Midbrain (tissue), 1 donor: Measurements from ENCODE around the gene UNC13B.
"Not testable (repeated sequence)": the region's sequence is repeated elsewhere in the genome, so short reads cannot be mapped to it uniquely, and the experiment has no call there.

Source experiments
- DNase-seq: peaks from one replicate; lab custom pipeline; 2025; lab: John Stamatoyannopoulos, UW

The UNC13B gene

GRCh38 chr9:35163413-35163812, 1.6 kb downstream of the UNC13B start:
- no peak for DNase-seq

GRCh38 chr9:35164711-35165110, 2.9 kb downstream of the UNC13B start:
- DNase-seq = no peak

- DNase-seq = not testable (repeated sequence)
Measured at GRCh38 chr9:35167429-35167828, 5.6 kb downstream of the UNC13B start.

- DNase-seq = no peak
Measured at GRCh38 chr9:35168963-35169362, 7.2 kb downstream of the UNC13B start.

GRCh38 chr9:35172878-35173277, 11.1 kb downstream of the UNC13B start:
- no peak for DNase-seq

- DNase-seq = no peak
Measured at GRCh38 chr9:35177520-35177919, 15.7 kb downstream of the UNC13B start.

GRCh38 chr9:35179347-35180280, 17.8 kb downstream of the UNC13B start:
- DNase-seq = no peak

GRCh38 chr9:35180801-35181200, 19.0 kb downstream of the UNC13B start:
- DNase-seq = no peak

- DNase-seq = not testable (repeated sequence)
Measured at GRCh38 chr9:35182401-35182800, 20.6 kb downstream of the UNC13B start.

GRCh38 chr9:35182996-35183754, 21.4 kb downstream of the UNC13B start:
- not testable (repeated sequence) for DNase-seq

GRCh38 chr9:35183755-35184480, 22.1 kb downstream of the UNC13B start:
- DNase-seq = not testable (repeated sequence)

GRCh38 chr9:35186524-35186923, 24.7 kb downstream of the UNC13B start:
- DNase-seq = no peak

- DNase-seq = no peak
Measured at GRCh38 chr9:35190203-35190602, 28.4 kb downstream of the UNC13B start.

- no peak for DNase-seq
Measured at GRCh38 chr9:35191105-35191504, 29.3 kb downstream of the UNC13B start.

- DNase-seq = no peak
Measured at GRCh38 chr9:35193762-35194161, 32.0 kb downstream of the UNC13B start.

GRCh38 chr9:35195683-35196082, 33.9 kb downstream of the UNC13B start:
- no peak for DNase-seq

- no peak for DNase-seq
Measured at GRCh38 chr9:35198191-35198590, 36.4 kb downstream of the UNC13B start.

GRCh38 chr9:35203528-35203927, 41.7 kb downstream of the UNC13B start:
- DNase-seq = no peak

GRCh38 chr9:35205340-35205739, 43.5 kb downstream of the UNC13B start:
- DNase-seq = no peak

GRCh38 chr9:35211854-35212253, 50.0 kb downstream of the UNC13B start:
- no peak for DNase-seq

- DNase-seq = no peak
Measured at GRCh38 chr9:35220659-35221338, 59.0 kb downstream of the UNC13B start.

- DNase-seq = no peak
Measured at GRCh38 chr9:35225677-35226076, 63.9 kb downstream of the UNC13B start.
